Measurements from ENCODE around the gene ACADL.

- TF ChIP-seq YY1 (IDR thresholded peaks at IDR 0.05; ENCODE audit: insufficient read depth, insufficient read length) (no peak), SUZ12 (IDR thresholded peaks at IDR 0.05; ENCODE audit: extremely low read depth, insufficient read depth, insufficient read length) (no peak)
These were observed 46.1 kb upstream of the ACADL start for GRCh38 chr2:210271300-210271699.

Measured in NT2/D1 (cell line).